Stimulated activated naive B cell treated with anti-CD40 and anti-IgM and Interleukin-4, amounts not matched to agents 10 μg/mL and 1 μg/mL and 100 μg/mL, for 72 hours (primary cell): Measurements from ENCODE around the gene PLCB3.

Experiments
- ATAC-seq, 2 donors: fragments of 150-1000 bp; cut with Tn5 transposase; replicated peaks; 2 replicates each; pipeline ENCODE4 v1.10.0; 2021; ENCODE audit warnings: moderate library complexity in 1 of 2
- DNase-seq: peaks from one replicate; pipeline ENCODE4 v3.0.0; 2021
- H3K27ac Mint-ChIP-seq: one replicate; pipeline ENCODE4 v1.8.0; 2022; ENCODE audit warnings: mild to moderate bottlenecking, mixed read lengths
- H3K27me3 Mint-ChIP-seq, 2 donors: one replicate each; pipeline ENCODE4 v1.8.0; 2022; ENCODE audit warnings: mixed read lengths in 2 of 2
- H3K36me3 Mint-ChIP-seq, 2 donors: one replicate each; pipeline ENCODE4 v1.8.0; 2022; ENCODE audit warnings: mixed read lengths in 2 of 2, mild to moderate bottlenecking in 1 of 2
- H3K4me1 Mint-ChIP-seq, 2 donors: one replicate each; pipeline ENCODE4 v1.8.0; 2022; ENCODE audit warnings: mixed read lengths in 2 of 2, mild to moderate bottlenecking in 1 of 2
- H3K4me3 Mint-ChIP-seq, 2 donors: one replicate each; pipeline ENCODE4 v1.8.0; 2022; ENCODE audit warnings: mild to moderate bottlenecking in 2 of 2, mixed read lengths in 2 of 2, moderate library complexity in 1 of 2
- H3K9me3 Mint-ChIP-seq, 2 donors: one replicate each; pipeline ENCODE4 v1.8.0; 2022; ENCODE audit warnings: mixed read lengths in 2 of 2, mild to moderate bottlenecking in 1 of 2

Gene PLCB3

DNA sequence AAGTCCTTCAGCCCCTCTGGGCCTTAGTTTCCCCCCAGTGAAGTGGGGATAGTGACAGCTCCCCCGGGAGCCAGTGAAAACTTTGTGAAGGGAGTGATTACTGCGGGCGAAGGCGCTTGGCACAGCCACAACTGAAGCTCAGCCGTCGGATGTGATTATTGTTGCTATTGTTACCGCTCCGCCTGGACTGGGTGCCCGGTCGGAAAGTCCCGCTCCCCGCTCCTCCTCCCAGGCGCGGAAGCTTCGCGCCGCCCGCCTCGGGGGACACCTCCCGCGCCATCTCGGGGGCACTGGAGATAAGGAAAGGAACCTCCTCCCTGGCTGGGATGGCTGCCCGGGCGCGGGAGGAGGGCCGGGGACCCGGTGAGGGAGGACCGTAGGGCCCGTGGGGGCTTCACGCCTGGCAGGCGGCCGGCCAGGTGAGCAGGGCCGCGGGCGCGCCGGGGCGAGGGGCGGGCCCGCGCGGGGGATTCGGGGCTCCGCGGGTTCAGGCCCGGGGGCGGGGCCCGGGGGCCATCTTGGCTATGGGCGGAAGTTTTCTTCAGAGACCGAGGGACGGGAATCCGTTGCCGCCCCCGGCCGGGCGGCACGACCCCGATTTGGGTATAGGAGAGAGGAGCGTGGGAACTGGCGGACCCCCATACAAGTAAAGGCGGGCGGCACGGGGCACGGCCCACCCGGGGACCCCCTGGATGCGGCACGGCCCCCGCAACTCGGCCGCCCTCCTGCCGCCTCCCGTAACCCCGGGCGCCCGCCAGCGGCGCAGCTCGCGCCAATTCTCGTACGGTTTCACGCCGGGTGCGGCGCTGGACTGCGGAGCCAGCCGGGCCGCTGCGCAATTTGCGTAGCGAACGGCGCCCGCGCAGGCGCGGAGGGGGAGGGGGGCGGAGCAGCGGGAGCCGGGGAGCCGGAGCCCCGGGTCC lies 33.9 kb downstream of the PLCB3 start, which contains the start of gene GPR137:
GPR137 (plus strand) TSS at position 887 of the 923 bp plus-strand sequence. CDS start 677 bp downstream, outside the sequence.
- H3K4me1 Mint-ChIP-seq, result peaks cover 24 to 43% of the 10 kb centered on the region in 2 donors
- peak; percentile 70 to 73 for ATAC-seq
- peak within 1 kb of the TSS; percentile 97 for H3K27ac Mint-ChIP-seq
- H3K27me3 Mint-ChIP-seq, result no peaks in the 10 kb centered on the region
- peaks cover 14 to 29% of the 10 kb centered on the region in 2 donors for H3K36me3 Mint-ChIP-seq
- DNase-seq, result peak; percentile 85
- H3K4me3 Mint-ChIP-seq, result peak within 1 kb of the TSS; percentile 92 to 93
- H3K9me3 Mint-ChIP-seq, result no peaks in the 10 kb centered on the region

DNA sequence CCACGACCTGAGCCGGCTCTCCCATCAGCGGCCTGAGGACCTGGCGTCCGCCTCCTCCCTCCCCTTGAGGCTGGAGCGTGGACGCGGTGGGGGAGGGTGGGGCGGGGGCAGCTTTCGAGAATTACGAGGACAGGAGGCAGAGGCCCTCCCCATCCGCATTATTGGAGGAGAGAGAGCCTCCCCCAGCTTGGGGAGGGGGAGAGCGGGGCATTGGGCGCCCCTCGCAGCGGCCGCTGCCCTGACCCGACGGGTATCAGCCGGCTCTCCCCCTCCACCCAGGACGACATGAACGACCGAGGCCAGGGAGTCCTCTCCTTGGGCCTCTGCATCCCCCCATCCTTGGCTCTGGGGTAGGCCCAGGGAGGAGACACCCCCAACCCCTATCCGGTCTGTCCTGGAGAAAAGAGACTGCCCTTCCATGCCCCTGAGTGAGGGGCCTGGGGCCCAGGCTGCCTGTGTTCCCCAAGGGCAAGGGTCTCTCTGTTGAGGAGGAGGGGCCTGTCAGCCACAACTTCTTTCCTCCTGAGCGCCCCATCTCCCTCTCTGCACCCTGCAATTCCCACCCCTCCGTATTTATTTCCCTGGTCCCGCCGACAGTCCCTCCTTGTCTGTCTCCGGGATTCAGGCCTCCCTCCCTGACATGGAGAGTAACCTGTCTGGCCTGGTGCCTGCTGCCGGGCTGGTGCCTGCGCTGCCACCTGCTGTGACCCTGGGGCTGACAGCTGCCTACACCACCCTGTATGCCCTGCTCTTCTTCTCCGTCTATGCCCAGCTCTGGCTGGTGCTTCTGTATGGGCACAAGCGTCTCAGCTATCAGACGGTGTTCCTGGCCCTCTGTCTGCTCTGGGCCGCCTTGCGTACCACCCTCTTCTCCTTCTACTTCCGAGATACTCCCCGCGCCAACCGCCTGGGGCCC lies 34.8 kb downstream of the PLCB3 start:
- DNase-seq (no peak), ATAC-seq (no peak)
- Mint-ChIP-seq H3K4me1 (peaks cover 27 to 50% of the 10 kb centered on the region in 2 donors), H3K36me3 (peaks cover 9 to 30% of the 10 kb centered on the region in 2 donors), H3K27ac (peak overlapping the region; percentile 91), H3K4me3 (peak overlapping the region; percentile 92 to 93), H3K27me3 (peaks cover 7 to 9% of the 10 kb centered on the region in 2 donors), H3K9me3 (no peaks in the 10 kb centered on the region)

DNA sequence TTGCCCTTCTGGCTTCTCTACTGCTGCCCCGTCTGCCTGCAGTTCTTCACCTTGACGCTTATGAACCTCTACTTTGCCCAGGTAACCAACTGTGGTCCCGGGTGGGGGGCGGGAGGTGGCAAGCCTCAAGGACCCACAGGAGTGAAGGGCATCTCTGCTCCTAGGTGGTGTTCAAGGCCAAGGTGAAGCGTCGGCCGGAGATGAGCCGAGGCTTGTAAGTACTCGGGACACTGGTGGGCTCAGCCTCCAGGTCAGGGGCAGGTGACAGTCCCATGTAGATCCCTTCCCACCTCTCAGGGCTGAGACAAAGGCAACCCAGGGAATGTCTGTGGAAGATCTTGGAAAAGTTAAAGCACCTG lies 35.5 kb downstream of the PLCB3 start:
- no peaks in the 10 kb centered on the region for H3K9me3 Mint-ChIP-seq
- peaks cover 5 to 23% of the 10 kb centered on the region in 2 donors for H3K36me3 Mint-ChIP-seq
- peaks cover 27 to 44% of the 10 kb centered on the region in 2 donors for H3K4me1 Mint-ChIP-seq
- no peak for DNase-seq
- peaks cover 8 to 9% of the 10 kb centered on the region in 2 donors for H3K27me3 Mint-ChIP-seq
- peak overlapping the region; percentile 90 to 93 for H3K4me3 Mint-ChIP-seq
- no peak for ATAC-seq
- H3K27ac Mint-ChIP-seq, result peak overlapping the region; percentile 91

DNA sequence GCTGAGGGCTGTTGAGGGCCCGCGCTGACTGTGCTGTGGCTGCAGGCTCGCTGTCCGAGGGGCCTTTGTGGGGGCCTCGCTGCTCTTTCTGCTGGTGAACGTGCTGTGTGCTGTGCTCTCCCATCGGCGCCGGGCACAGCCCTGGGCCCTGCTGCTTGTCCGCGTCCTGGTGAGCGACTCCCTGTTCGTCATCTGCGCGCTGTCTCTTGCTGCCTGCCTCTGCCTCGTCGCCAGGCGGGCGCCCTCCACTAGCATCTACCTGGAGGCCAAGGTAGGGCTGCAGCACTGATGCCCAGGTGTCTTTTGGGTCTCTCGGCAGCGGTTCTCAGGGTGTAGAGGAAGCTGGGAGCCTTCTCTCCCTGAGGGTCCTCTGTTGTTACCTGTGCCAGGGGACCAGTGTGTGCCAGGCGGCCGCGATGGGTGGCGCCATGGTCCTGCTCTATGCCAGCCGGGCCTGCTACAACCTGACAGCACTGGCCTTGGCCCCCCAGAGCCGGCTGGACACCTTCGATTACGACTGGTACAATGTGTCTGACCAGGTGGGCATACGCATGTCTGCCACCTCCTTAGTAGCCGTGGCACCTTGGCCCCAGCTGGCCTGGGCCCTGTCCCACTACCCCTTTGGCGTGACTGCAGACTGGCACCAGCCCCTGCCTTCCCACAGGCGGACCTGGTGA lies 36.5 kb downstream of the PLCB3 start:
- Mint-ChIP-seq H3K4me1 (peaks cover 27 to 47% of the 10 kb centered on the region in 2 donors), H3K9me3 (no peaks in the 10 kb centered on the region), H3K27me3 (peaks cover 13 to 14% of the 10 kb centered on the region in 2 donors), H3K4me3 (peak overlapping the region in 1 of 2 donors; percentile 52), H3K36me3 (peaks cover 4 to 17% of the 10 kb centered on the region in 2 donors), H3K27ac (peak overlapping the region; percentile 56)
- ATAC-seq (no peak), DNase-seq (no peak)

- peaks cover 17 to 19% of the 10 kb centered on the region in 2 donors for H3K27me3 Mint-ChIP-seq
- no peak for DNase-seq
- H3K27ac Mint-ChIP-seq, result no peak overlapping the region
- H3K36me3 Mint-ChIP-seq, result peaks cover 3 to 15% of the 10 kb centered on the region in 2 donors
- no peak overlapping the region for H3K4me3 Mint-ChIP-seq
- H3K9me3 Mint-ChIP-seq, result no peaks in the 10 kb centered on the region
- peaks cover 23 to 46% of the 10 kb centered on the region in 2 donors for H3K4me1 Mint-ChIP-seq
- ATAC-seq, result no peak
These were observed 37.0 kb downstream of the PLCB3 start for GRCh38 chr11:64288353-64288750.

GRCh38 chr11:64289002-64289564 lies 37.8 kb downstream of the PLCB3 start:
- H3K9me3 Mint-ChIP-seq, result no peaks in the 10 kb centered on the region
- ATAC-seq, result no peak
- H3K27me3 Mint-ChIP-seq, result peaks cover 21 to 24% of the 10 kb centered on the region in 2 donors
- no peak overlapping the region for H3K27ac Mint-ChIP-seq
- H3K4me3 Mint-ChIP-seq, result no peak overlapping the region
- DNase-seq, result no peak
- peaks cover 3 to 15% of the 10 kb centered on the region in 2 donors for H3K36me3 Mint-ChIP-seq
- H3K4me1 Mint-ChIP-seq, result peaks cover 20 to 38% of the 10 kb centered on the region in 2 donors

DNA sequence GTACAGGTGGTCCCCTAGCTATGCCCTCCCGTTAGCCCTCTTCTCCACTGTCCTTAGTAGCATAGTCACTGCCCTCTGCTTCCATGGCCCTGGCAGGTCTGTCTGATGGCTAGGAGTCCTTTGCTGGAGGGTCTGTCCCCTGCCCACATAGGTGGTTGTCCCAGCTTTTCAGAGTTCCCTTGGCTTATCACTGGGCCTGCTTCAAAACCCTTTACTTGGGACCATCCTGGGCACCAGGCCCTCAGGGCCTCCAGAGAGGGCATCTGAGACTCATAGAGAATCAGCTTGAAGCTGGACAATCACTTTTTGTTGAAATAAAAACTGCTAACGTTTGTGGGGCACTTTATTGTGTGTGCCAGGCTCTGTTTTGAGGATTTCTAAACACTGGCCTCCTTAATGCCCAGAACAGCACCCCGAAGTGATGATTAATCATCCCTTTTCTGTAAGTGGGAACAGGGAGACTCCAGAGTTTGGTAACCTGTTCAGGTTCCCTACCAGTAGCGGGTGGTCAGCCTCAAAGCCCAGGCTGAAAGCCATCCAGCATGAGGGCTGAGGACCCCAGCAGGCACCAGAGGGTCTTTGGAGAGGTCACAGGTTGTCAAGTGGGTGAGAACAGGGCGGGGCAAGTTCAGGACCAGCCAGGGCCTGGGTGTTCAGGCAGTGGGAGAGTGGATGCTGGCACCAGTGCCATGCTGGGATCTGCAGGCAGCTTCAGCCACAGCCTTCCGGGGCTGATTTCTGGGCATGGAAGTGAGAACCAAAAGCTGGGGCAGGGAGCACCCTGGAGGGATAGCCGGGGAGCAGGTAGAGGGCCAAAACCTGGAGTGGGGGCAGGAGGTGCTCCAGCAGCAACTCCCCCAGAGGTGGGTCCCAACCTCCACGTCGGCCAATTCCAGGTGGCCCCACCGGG lies 39.3 kb downstream of the PLCB3 start:
- H3K4me1 Mint-ChIP-seq, result peaks cover 18 to 35% of the 10 kb centered on the region in 2 donors
- peaks cover 3 to 15% of the 10 kb centered on the region in 2 donors for H3K36me3 Mint-ChIP-seq
- DNase-seq (no peak), ATAC-seq (no peak)
- peaks cover 31 to 40% of the 10 kb centered on the region in 2 donors for H3K27me3 Mint-ChIP-seq
- peak overlapping the region; percentile 53 to 66 for H3K4me3 Mint-ChIP-seq
- H3K9me3 Mint-ChIP-seq, result no peaks in the 10 kb centered on the region
- H3K27ac Mint-ChIP-seq, result peak overlapping the region; percentile 62

GRCh38 chr11:64291262-64291751 lies 40.0 kb downstream of the PLCB3 start, which contains the start of gene KCNK4:
Gene KCNK4, plus strand, starts transcription at chr11:64291302. Its CDS starts 1,717 bp downstream, at chr11:64293019.
- ATAC-seq, result peak in 1 of 2 donors; percentile 9
- H3K27me3 Mint-ChIP-seq, result peaks cover 34 to 41% of the 10 kb centered on the region in 2 donors

GRCh38 chr11:64291752-64292459 lies 40.6 kb downstream of the PLCB3 start:
- peaks cover 10 to 26% of the 10 kb centered on the region in 2 donors for H3K4me1 Mint-ChIP-seq
- DNase-seq, result no peak
- no peak overlapping the region for H3K27ac Mint-ChIP-seq
- peaks cover 3 to 15% of the 10 kb centered on the region in 2 donors for H3K36me3 Mint-ChIP-seq
- ATAC-seq, result peak; percentile 52 to 66
- H3K9me3 Mint-ChIP-seq, result no peaks in the 10 kb centered on the region
- peak overlapping the region; percentile 79 to 81 for H3K4me3 Mint-ChIP-seq
- H3K27me3 Mint-ChIP-seq, result peaks cover 40 to 47% of the 10 kb centered on the region in 2 donors

More at GRCh38 chr11:64291262-64291751, 40.0 kb downstream of the PLCB3 start, which contains the start of gene KCNK4:
- Mint-ChIP-seq H3K4me1 (peaks cover 16 to 32% of the 10 kb centered on the region in 2 donors), H3K36me3 (peaks cover 3 to 15% of the 10 kb centered on the region in 2 donors), H3K4me3 (peak within 1 kb of the TSS; percentile 66 to 79), H3K9me3 (no peaks in the 10 kb centered on the region), H3K27ac (peak within 1 kb of the TSS; percentile 62)
- no peak for DNase-seq

- DNase-seq (no peak), ATAC-seq (peak in 1 of 2 donors; percentile 39)
- peak overlapping the region; percentile 79 to 81 for H3K4me3 Mint-ChIP-seq
- H3K9me3 Mint-ChIP-seq, result no peaks in the 10 kb centered on the region
- H3K27ac Mint-ChIP-seq, result no peak overlapping the region
- H3K4me1 Mint-ChIP-seq, result peaks cover 12 to 27% of the 10 kb centered on the region in 2 donors
- H3K27me3 Mint-ChIP-seq, result peaks cover 48 to 54% of the 10 kb centered on the region in 2 donors
- H3K36me3 Mint-ChIP-seq, result peaks cover 3 to 15% of the 10 kb centered on the region in 2 donors
These were observed 41.3 kb downstream of the PLCB3 start for GRCh38 chr11:64292460-64293254.

GRCh38 chr11:64294774-64295173 lies 43.4 kb downstream of the PLCB3 start:
- DNase-seq (no peak), ATAC-seq (no peak)
- no peaks in the 10 kb centered on the region for H3K9me3 Mint-ChIP-seq
- peaks cover 15 to 35% of the 10 kb centered on the region in 2 donors for H3K4me1 Mint-ChIP-seq
- no peak overlapping the region for H3K27ac Mint-ChIP-seq
- peaks cover 0 to 4% of the 10 kb centered on the region in 2 donors for H3K36me3 Mint-ChIP-seq
- H3K4me3 Mint-ChIP-seq, result no peak overlapping the region
- H3K27me3 Mint-ChIP-seq, result peaks cover 61 to 76% of the 10 kb centered on the region in 2 donors
